DOHH2 (cell line): ENCODE measurements around the gene THRAP3.

ENCODE experiments used
- EZH2phosphoT487 ChIP-seq: fragments of 200-600 bp; sonication (generic); IDR thresholded peaks from 2 replicates; pipeline ENCODE4 v1.6.1; 2017; ENCODE audit warnings: borderline replicate concordance, mild to moderate bottlenecking, antibody characterized with exemption, low read length, moderate library complexity, mixed read lengths
- TF ChIP-seq, protein P1 (sequence below): fragments of 200-600 bp; sonication (generic); IDR thresholded peaks from one replicate; pipeline ENCODE4 v1.5.1; 2014; ENCODE audit warnings: antibody characterized with exemption, mild to moderate bottlenecking, low read depth, low read length; ENCODE audit not compliant: poor library complexity, severe bottlenecking

DNA sequence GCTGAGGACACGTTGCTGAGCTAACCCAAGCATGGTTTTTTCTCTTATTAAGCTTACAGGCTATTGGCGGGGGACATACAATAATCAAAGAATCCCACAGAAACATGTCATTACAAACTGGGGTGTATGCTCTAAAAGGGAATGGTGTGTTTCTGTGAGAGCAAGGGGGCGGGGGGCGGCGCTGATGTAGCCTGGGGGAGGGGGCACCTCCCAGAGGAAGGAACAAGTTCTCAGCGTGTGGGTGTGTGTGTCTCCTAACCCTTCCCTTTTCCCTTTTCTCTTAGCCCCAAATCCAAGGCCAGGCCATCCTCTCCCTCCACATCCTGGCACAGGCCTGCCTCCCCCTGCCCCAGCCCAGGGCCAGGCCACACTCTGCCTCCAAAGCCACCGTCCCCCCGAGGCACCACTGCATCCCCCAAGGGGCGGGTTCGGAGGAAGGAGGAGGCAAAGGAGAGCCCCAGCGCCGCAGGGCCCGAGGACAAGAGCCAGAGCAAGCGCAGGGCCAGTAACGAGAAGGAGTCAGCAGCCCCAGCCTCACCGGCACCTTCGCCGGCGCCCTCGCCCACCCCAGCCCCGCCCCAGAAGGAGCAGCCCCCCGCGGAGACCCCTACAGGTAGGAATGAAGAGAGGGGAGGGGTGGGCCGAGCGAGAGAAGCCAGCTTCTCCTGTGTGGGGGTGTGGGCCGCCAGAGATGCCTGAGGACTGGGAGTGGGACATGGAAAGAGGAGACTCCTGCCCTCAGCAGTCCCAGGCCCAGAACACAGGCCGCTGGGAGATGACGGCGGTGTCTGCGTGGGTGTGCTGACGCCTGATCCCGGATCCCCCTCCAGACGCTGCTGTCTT, 46.4 kb upstream of the THRAP3 start:
- TF ChIP-seq, protein P1, sequence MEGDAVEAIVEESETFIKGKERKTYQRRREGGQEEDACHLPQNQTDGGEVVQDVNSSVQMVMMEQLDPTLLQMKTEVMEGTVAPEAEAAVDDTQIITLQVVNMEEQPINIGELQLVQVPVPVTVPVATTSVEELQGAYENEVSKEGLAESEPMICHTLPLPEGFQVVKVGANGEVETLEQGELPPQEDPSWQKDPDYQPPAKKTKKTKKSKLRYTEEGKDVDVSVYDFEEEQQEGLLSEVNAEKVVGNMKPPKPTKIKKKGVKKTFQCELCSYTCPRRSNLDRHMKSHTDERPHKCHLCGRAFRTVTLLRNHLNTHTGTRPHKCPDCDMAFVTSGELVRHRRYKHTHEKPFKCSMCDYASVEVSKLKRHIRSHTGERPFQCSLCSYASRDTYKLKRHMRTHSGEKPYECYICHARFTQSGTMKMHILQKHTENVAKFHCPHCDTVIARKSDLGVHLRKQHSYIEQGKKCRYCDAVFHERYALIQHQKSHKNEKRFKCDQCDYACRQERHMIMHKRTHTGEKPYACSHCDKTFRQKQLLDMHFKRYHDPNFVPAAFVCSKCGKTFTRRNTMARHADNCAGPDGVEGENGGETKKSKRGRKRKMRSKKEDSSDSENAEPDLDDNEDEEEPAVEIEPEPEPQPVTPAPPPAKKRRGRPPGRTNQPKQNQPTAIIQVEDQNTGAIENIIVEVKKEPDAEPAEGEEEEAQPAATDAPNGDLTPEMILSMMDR = no peak
- no peak for TF ChIP-seq EZH2phosphoT487
